ENCODE results near the gene TRIM14.

Gene TRIM14, protein sequence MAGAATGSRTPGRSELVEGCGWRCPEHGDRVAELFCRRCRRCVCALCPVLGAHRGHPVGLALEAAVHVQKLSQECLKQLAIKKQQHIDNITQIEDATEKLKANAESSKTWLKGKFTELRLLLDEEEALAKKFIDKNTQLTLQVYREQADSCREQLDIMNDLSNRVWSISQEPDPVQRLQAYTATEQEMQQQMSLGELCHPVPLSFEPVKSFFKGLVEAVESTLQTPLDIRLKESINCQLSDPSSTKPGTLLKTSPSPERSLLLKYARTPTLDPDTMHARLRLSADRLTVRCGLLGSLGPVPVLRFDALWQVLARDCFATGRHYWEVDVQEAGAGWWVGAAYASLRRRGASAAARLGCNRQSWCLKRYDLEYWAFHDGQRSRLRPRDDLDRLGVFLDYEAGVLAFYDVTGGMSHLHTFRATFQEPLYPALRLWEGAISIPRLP
- total RNA-seq: 37.0 to 85.3 (median 66.5) reads per million in 4 experiments

DNA sequence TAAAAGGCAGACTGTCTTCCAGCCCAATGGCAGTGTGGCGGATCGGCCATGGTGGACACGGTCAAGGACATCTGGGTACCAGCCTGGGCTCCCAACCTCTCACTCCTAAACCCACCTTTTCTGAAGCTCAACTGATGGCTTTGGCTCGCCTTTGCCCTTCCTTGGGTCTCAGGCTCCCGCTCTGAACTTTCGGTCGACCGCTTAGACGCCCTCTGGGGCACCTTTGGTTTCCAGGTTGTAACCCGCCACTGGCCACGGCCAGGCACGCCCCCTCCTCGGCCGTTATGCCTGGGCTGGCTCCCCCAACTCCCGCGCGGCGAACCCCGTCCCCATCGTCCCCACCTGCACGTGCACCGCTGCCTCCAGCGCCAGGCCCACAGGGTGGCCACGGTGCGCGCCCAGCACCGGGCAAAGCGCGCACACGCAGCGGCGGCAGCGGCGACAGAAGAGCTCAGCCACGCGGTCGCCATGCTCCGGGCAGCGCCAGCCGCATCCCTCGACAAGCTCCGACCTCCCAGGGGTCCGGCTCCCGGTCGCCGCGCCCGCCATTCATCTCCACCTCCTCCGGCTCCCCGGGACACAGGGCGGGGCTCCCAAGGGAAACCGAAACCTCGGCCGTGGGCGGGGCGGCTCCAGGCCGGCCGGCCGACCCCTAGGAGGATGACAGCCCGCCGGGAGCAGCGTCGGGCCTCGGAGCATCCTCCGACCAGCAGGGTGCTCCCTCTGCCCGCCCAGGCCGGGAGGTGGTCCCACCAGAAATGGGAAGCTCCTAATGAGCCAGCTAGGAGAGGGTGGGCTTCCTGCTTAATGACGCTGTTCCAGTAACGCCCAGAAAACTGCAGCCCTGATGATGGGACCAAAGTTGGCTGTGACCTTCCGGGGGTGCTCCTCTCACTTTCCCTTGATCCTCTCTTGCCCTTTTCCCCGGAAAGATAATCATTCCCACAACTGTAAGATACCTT, at the start of gene TRIM14:
TRIM14 (minus strand) TSS at position 583 of the 962 bp plus-strand sequence; CDS start at position 549, 34 bp downstream.
- peak; percentile 32 for DNase-seq

DNA sequence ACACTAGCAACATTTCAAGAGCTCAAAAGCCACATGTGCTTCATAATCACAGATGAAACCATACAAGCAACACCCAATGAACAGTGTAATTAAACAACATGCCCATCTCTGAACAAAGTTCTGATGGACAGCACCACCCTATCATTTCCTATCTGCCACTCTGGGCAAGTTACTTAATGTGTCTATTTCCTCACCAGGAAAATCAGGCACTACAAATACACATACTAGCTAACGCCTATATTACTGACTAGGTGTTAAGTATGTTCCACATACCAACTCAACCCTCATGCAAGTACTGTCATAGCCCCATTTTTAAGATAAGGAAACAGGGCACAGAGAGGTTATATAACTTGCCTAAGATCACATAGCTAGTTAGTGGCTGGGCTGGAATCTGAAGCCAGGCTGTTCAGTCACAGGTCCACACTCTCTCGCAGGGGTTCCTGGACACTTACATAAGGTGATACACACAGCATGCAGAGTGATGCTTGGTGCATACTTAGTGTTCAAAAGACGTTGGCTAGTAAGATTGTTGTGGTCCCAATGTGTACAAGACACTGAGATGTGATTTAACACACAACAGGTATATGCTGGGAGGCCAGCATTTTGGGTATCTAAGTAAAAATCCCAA, 49.2 kb upstream of the TRIM14 start:
- no peak for DNase-seq

DNA sequence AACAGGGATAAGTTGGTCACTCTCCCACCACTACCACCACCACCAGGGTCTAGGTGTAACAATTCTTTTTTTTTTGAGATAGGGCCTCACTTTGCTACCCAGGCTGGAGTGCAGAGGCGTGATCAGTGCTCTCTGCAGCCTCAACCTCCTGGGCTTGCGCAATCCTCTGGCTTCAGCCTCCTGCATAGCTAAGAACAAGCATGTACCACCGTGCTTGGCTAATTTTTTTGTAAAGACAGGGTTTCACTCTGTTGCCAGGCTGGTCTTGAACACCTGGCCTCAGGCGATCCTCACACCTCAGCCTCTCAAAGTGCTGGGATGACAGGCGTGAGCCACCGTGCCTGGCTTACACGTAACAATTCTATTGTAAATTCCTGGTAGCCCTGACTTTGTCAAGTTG, 45.9 kb upstream of the TRIM14 start:
- no peak for DNase-seq

DNA sequence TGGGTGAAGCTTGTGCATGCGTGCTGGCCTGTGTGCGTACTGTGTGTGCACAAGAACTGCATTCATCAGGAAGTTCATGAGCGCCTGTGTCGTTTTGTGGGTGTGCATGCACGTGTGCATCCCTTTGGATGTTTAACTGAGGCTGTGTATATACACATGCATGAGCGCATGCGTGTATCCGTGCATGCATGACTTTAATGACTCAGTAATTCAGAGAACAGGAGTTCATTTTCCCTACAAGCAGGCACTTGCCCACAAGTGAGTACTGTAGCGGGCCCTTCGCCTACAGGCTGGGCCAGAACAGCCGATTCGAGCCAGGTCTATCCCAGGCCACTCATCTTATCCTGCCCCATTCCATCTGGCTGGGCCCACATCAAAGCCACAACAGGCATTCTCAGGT, 43.6 kb upstream of the TRIM14 start:
- DNase-seq: no peak

DNA sequence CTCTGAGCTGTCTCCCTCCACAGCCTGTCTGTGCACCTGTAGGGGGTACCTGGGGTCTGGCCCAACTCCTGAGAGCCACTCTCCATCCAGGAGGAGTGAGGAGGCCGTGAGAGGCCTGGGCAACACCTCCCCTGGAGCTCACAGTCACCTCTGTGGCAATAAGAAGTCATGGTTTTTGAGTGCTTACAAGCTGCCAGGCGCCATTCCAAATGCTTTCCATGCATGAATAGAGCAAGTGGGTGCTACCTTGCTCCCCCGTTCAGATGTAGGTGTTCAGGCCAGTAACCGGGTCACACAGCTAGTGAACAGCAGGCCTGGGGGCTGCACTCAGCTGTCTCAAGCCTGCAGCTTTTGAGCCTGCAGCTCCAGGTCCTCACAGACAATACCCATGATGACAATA, 42.8 kb upstream of the TRIM14 start:
- DNase-seq: no peak

DNA sequence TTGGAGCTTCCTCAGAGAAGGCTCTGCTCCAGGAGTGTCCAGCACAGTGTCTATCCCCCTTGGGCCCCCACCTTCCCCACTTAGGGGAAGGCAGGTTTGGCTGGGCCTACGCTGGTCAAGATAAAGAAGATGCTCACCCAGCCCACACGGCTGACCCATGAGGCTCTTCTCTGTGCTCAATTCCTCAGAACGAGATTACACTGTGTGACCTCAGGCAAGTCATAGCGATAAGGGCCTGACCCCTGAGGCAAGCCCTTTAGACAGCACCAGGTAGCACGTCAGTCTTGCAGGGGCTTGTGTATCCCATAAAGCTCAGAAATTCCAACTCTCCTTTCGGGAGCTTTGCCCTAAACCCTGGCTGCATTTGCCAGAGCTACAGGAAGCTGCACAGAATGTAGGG, 40.8 kb upstream of the TRIM14 start:
- DNase-seq: no peak

DNA sequence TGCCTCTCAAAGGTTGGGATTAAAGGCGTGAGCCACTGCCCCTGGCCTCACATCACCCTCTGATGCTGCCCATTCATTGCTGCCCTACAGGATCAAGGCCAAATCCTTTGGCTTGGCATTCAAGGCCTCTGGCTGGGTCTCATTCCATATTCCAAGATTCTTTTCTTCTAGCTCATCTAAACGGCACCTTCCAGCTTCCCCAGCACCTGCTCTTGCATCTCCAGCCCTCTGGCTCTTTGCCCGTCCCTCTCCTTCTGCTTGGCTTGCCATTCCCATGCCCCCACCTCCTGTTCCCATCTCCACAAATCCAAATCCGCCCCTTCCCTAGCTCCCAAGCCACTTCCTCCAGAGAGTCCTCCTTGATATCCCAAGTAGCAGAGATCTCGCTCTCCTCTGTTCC, 40.3 kb upstream of the TRIM14 start:
- no peak for DNase-seq

DNA sequence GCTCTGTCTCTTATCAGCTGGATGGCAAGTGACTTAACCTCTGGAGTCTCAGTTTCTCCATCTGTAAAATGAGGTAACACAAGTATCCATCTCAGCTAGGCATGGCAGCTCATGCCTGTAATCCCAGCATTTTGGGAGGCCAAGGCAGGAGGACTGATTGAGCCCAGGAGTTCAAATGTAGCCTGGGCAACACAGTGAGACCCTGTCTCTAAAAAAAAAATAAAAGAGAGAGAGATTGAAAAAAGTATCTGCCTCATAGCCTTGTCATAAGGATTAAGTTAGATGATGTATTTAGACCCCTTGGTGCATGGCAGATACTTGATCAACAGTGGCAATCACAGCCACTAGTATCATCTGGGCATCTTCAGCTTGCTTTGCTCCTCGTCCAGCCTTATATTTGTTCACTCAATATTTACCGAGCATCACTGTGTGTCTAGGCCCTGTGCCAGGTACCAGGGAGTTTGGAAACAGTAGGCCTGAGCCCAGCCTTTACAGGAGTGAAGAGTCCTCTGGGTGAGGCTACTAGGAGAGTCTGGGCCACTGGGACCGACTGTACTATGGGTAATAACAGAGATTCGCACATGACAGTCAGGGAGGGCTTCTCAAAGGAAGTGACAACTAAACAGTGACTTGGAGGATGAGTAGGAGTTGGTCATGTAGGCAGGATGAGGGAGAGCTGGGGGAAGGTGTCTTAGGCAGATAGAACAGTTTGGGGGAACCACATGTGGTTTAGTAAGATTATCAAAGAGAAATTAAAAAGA, 39.2 kb upstream of the TRIM14 start:
- DNase-seq: no peak

DNA sequence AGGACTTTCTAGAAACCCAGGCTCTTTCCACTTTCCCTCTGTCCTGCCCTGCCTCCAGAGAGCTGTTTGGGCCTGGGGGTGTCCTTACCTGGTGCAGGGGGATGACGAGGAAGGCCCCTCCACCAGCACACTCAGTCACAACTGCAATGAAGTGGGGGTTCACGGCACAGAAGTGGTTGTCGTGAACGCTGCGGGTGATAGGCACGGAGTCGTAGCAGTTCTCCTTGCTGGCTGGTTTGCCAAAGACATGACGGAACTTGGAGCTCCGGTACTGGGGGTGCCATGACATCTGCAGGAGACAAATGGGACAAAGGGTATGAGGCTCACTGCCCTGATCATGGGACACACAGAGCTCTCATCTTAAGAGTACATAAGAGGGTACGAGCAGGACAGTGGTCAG, 38.4 kb upstream of the TRIM14 start:
- no peak for DNase-seq

DNA sequence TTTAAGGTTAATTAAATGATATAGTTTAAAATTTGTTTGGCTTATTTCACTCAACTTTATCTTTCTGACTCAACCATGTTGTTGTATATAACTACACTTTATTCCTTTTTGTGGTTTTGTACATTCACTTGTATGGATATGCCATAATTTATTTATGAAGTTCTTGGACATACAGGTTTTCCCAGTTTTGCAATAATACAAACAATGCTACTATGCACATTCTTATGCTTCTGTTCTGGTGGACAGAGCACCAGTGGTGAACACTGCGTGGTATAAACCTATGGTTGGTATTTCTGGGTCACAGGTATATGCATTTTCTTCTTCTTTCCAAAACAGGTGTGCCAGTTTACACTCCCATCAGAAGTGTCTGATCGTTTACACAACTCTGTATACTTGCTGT, 35.7 kb upstream of the TRIM14 start:
- no peak for DNase-seq

DNA sequence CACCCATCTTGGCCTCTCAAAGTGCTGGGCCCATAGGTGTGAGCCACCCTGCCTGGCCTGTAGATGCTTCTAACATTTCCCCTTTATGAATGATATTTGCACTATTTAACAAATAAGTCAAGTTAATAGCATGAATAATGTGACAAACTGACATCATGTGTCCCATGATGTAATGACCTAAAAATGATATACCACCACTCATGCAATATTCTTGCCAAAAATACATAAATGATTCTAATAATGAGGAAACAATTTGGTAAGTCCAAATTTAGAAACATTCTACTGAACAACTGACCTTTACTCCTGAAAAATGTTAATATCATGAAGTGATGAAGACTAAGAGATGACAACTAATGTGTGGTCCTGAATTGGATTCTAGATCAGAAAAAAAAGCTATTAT, 33.5 kb upstream of the TRIM14 start:
- DNase-seq: no peak

DNA sequence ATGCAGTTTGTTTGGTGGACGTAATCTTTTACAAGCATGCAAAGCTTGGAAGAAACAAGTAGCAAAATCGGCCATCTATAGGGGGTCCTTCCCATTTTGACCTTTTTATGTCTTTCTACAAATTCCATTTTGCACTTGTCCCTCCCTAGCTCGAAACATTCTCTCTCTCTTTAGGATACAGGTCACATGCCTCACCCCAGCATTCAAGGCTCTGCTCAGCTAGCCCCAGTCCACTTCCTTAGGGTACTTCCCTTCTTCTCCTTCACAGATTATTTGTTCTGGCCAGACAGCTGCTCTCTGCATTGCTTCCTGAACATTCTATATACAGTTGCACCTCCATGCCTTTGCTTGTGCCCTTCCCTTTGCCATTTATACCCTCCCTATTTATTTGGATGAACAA, 31.7 kb upstream of the TRIM14 start:
- no peak for DNase-seq

DNA sequence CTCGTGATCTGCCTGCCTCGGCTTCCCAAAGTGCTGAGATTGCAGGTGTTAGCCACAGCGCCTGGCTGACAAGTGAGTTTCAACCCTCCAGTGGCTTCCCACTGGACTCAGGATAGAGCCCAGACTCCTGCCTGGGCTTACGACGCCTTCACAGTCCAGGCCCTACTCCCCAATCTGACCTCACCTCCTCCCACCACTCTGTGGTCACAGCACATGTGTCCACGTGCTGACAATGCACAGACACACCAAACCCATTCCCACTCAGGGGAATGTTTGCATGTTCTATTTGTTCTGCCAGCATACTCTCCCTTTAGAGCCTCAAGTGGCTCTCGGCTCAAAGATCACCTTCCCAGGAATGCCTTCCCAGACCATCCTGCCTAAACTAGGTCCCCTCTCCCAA, 31.1 kb upstream of the TRIM14 start:
- DNase-seq: no peak

DNA sequence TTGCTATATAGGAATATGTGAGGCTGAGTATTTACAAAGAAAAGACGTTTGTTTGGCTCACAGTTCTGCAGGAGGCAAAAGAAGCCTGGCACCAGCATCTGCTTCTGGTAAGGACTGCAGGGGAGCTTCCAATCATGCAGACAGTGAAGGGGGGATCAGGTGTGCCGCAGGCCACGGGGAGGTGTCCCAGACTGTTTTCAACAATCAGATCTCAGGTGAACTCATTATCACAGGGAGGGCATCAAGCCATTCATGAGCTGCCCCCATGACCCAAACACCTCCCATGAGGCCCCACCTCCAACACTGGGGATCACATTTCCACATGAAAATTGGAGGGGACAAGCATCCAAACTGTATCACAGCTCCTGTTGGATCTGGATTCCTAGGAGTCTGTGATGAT, 30.4 kb upstream of the TRIM14 start:
- DNase-seq: no peak

DNA sequence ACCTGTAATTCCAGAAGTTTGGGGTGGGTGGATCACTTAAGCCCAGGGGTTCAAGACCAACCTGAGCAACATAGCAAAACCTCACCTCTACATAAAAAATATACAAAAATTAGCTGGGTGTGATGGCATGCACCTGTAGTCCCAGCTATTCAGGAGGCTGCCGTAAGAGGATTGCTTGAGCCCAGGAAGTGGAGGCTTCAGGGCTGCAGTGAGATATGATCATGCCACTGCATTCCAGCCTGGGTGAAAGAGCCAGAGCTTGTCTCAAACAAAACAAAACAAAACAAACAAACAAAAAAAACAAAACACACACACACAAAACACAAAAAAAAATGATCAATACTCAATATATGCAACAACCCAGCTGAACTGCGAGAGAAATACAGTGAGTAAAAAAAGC, 29.5 kb upstream of the TRIM14 start:
- DNase-seq: no peak

DNA sequence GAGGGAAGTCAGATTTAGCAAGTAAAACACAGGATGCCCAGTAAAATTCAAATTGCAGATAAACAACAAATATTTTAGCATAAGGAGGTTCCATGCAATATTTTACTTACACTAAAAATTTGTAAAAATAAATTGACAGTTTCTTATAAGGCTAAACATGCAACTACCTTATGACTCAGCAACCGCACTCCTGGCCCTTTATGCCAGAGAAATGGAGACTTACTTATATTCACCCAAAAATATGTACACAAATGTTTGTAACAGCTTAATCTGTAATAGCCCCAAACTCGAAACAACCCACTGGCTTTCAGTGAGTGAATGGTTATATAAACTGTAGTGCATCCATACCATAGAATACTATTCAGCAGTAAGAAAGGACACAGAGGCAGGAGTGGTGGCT, 28.6 kb upstream of the TRIM14 start:
- DNase-seq: no peak

DNA sequence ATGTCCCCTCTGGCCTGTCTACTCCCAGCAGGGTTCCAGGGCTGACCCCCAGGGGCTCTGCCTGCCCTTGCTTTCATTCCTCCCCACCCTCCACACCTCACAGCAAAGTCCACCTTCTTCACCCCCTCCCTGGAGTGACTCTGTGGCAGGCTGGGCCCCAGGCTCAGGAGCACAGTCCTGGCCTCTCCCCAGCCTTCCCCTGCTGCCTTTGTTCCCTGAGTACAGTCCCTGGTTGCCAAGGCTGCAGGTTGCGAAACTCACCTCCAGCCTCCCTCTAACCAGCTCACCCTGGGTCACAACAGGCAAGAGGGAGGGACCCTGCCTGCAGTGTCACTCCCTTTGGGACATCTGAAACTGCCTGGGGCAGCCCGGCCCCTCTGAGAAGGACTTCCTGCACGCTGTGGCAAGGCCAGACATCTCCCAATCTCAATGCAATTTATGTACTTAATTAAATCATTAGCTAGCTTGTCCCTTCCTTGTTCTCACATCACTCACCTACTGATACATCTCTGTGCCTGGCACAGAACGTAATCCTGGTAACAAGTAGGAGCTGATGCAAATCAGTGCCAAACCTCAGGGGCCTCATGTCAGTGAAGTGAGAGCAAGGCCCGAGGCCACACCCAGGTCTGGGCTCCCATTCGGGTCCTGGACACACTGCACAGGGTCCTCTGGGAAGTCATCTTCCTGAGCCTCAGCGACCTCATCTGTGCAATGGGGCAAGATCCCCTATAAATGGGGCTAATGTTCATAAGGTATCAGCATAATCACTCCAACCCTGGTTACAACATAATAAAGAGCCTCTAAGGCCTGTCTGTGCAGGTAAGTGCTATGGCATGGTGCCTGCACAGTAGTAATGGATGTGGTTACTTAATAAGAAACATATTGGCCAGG, 27.3 kb upstream of the TRIM14 start:
- DNase-seq: no peak

DNA sequence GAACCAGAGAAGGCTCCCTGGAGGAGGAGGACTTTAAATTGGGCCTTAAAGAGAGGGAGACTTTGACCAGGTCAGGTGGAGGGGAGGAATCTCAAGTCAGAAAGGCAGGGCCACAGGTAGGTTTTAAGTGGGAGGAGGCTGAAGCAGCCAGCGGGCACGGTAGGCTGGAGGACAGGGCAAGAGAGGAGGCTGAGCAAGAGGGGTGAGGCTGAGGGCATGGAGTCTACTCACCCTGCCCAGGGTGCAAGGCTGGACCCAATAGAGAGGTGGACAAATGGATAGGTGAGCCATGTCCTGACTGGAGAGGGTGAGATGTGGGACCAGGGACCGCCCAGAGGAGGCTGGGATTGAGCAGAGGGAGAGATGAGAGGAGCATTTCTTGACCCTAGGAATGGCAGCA, 25.6 kb upstream of the TRIM14 start:
- no peak for DNase-seq

DNA sequence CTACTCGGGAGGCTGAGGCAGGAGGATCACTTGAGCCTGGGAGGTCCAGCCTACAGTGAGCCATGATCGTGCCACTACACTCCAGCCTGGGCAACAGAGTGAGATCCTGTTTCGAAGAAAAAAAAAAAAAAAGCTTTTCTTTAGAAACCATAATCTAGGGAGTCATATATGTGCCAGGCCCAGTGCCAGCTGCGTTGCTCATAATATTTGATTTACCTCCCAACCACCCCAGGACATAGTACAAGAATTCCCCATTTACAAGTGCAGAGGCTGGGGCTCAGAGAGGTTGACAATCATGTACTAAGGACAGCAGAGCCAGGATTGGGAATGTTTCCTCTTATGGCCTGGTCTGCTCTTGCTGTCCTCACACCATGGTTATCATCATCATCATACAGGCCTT, 25.1 kb upstream of the TRIM14 start:
- no peak for DNase-seq

DNA sequence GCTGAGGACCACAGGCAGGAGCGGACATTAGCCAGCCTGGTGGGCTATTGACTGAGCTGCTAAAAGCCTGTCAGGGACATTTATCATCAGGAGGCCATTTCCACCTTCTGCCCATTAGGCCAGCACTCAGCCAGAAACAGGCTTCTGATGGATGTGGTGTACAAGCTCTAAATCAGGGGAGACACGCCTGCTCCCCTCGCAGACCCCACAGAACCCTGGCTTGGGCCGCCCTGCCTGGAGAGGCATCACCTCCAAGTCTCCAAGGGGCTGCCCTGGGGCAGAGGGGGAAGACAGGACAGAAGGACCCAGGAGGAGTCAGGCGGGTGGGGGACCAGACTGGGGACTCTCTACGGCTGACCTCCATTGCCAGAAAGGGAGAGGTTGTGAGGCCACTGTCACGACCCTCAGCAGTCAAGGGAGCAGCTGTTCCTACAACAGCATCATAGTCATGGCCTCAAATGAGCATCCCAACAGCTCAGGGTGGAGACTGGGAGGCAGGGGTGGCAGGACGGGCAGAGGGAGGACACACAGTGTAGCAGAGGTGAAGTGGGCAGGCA, 24.0 kb upstream of the TRIM14 start:
- no peak for DNase-seq
